Measurements from ENCODE around the gene YDJC. TPM values are rescaled to one million over a fixed set of nuclear protein-coding genes. Genes with fewer than 3 reads are reported as not detected.

The YDJC gene
- total and polyA plus RNA-seq, 9 of the 15 experiments (the other 6 are each of a cell fraction or from before 2014, with no cell fraction given): 13.5 to 871 (median 164) TPM

DNA sequence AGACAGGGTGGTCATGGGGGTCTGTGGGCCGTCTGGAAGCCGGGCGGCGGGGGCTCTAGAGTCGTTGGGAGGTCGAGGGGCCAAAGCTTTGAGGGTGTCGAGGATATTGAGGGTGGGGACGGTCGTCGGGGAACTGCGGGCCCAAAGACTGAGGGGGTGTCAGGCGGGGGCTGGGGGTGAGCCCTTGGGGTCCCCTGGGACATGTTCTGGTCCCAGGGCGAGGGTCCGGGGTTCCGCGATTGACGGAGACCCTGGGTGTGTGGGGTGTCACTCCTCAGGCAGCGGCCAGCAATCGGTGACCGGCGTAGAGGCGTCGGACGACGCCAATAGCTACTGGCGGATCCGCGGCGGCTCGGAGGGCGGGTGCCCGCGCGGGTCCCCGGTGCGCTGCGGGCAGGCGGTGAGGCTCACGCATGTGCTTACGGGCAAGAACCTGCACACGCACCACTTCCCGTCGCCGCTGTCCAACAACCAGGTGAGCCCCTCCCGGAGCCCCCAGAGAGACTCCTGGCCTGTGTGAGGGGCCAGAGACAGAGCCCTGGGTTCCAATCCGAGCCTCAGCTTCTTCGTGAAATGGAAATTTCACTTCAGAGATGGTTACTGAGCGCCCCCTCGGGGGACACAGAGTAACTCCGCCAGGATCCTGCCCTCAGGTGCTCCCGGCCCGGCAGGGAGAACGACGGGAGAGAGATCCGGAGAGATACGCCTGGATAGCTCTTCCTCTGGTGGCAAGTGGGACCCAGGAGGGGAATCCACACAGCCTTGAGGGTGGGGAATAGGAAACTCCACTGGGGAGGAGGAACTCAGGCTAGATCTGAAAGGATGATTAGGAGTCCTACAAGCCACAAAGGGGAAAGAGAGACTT, 13.0 kb upstream of the YDJC start (continued):
- peak; percentile 91 for TF ChIP-seq ZHX1 (conservative IDR thresholded peaks at IDR 0.05; ENCODE audit: low read length)
- no peak for TF ChIP-seq ZNF175 (CRISPR knock-in tag; IDR thresholded peaks at IDR 0.05; ENCODE audit: low read depth)
- TF ChIP-seq ZNF311 (CRISPR knock-in tag; IDR thresholded peaks at IDR 0.05): no peak
- TF ChIP-seq ZFP91 (CRISPR knock-in tag; IDR thresholded peaks at IDR 0.05): no peak
- no peak for TF ChIP-seq SAFB (IDR thresholded peaks at IDR 0.05; ENCODE audit: borderline replicate concordance, low read depth, low read length)
- peak; percentile 22 for TF ChIP-seq WHSC1 (IDR thresholded peaks at IDR 0.05; ENCODE audit: low read length)
- no peak for TF ChIP-seq SMARCA5 (IDR thresholded peaks at IDR 0.05)
- TF ChIP-seq, protein P1, sequence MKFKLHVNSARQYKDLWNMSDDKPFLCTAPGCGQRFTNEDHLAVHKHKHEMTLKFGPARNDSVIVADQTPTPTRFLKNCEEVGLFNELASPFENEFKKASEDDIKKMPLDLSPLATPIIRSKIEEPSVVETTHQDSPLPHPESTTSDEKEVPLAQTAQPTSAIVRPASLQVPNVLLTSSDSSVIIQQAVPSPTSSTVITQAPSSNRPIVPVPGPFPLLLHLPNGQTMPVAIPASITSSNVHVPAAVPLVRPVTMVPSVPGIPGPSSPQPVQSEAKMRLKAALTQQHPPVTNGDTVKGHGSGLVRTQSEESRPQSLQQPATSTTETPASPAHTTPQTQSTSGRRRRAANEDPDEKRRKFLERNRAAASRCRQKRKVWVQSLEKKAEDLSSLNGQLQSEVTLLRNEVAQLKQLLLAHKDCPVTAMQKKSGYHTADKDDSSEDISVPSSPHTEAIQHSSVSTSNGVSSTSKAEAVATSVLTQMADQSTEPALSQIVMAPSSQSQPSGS (CRISPR knock-in tag; IDR thresholded peaks at IDR 0.05): no peak
- TF ChIP-seq HNRNPH1 (optimal IDR thresholded peaks at IDR 0.05; ENCODE audit: low read depth, low read length): no peak
- TF ChIP-seq ZNF764 (CRISPR knock-in tag; IDR thresholded peaks at IDR 0.05; ENCODE audit: low read depth): no peak
- TF ChIP-seq EZH2 (IDR thresholded peaks at IDR 0.05; ENCODE audit: borderline replicate concordance, low read depth, low read length): no peak
- no peak for TF ChIP-seq RHOXF2B (CRISPR knock-in tag; conservative IDR thresholded peaks at IDR 0.05)
- no peak for TF ChIP-seq AFF1 (IDR thresholded peaks at IDR 0.05; ENCODE audit: low read depth in 1 of 2, partially characterized antibody in 2 of 2)
- TF ChIP-seq, protein P2, sequence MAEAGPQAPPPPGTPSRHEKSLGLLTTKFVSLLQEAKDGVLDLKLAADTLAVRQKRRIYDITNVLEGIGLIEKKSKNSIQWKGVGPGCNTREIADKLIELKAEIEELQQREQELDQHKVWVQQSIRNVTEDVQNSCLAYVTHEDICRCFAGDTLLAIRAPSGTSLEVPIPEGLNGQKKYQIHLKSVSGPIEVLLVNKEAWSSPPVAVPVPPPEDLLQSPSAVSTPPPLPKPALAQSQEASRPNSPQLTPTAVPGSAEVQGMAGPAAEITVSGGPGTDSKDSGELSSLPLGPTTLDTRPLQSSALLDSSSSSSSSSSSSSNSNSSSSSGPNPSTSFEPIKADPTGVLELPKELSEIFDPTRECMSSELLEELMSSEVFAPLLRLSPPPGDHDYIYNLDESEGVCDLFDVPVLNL (CRISPR knock-in tag; IDR thresholded peaks at IDR 0.05; ENCODE audit: low read depth): no peak

Measured in K562 (cell line).